ENCODE results near the gene CYCS. TPM values are rescaled to one million over a fixed set of nuclear protein-coding genes. Genes with fewer than 3 reads are reported as not detected.

CYCS gene
- total RNA-seq, 4 donors from 2014 or later, result 29.9 to 129 (median 66.8) TPM

- intact Hi-C loops (cut with DNase I; ENCODE audit: low total_unique reads) (no loop called here), in situ Hi-C loops (cut with MboI; ENCODE audit: low pct_ligation_motif_present in 1 of 4, low pct_unique_long_range_greater_than_20kb in 1 of 4, low sequenced_read_pairs in 3 of 4) (loop anchor here in 1 of 4 donors (10.0 kb wide), 1 partner anchor 277 kb away; no protein-coding TSS in a partner anchor)
- WGBS, 2 donors (ENCODE audit: low coverage in 1 of 2), result 89% methylated on average over 2 to 4 of the region's 4 CpGs
These were observed 33.3 kb downstream of the CYCS start for GRCh38 chr7:25091779-25092178.

GRCh38 chr7:25091176-25091575 is 33.9 kb downstream of the CYCS start:
- in situ Hi-C loops (cut with MboI; ENCODE audit: low pct_ligation_motif_present in 1 of 4, low pct_unique_long_range_greater_than_20kb in 1 of 4, low sequenced_read_pairs in 3 of 4) (loop anchor here in 1 of 4 donors (10.0 kb wide), 1 partner anchor 276 kb away; no protein-coding TSS in a partner anchor), intact Hi-C loops (cut with DNase I; ENCODE audit: low total_unique reads) (no loop called here)
- TF ChIP-seq POLR2AphosphoS5 (IDR thresholded peaks at IDR 0.05), result no peak
- no peak for TF ChIP-seq EP300 (IDR thresholded peaks at IDR 0.05; ENCODE audit: low read depth)
- TF ChIP-seq CTCF (IDR thresholded peaks at IDR 0.05), result no peak
- TF ChIP-seq POLR2A (IDR thresholded peaks at IDR 0.05), result no peak

More at GRCh38 chr7:25091779-25092178, 33.3 kb downstream of the CYCS start:
- Histone ChIP-seq H3K27ac (no peak overlapping the region), H3K27me3 (no peaks in the 10 kb centered on the region), H3K4me1 (peaks cover 0 to 3% (median 0%) of the 10 kb centered on the region in 4 donors), H3K4me3 (no peak overlapping the region), H3K36me3 (no peaks in the 10 kb centered on the region), H3K9me3 (no peaks in the 10 kb centered on the region)
- TF ChIP-seq EP300 (IDR thresholded peaks at IDR 0.05; ENCODE audit: low read depth) (no peak), POLR2AphosphoS5 (IDR thresholded peaks at IDR 0.05) (no peak), CTCF (IDR thresholded peaks at IDR 0.05) (no peak), POLR2A (IDR thresholded peaks at IDR 0.05) (no peak)
- no peak for DNase-seq

GRCh38 chr7:25090374-25090773 is 34.7 kb downstream of the CYCS start:
- Histone ChIP-seq H3K36me3 (no peaks in the 10 kb centered on the region), H3K27ac (no peak overlapping the region), H3K4me3 (no peak overlapping the region), H3K9me3 (no peaks in the 10 kb centered on the region), H3K4me1 (peaks cover 0 to 3% (median 0%) of the 10 kb centered on the region in 4 donors), H3K27me3 (no peaks in the 10 kb centered on the region)
- TF ChIP-seq POLR2A (IDR thresholded peaks at IDR 0.05), result no peak
- no peak for TF ChIP-seq CTCF (IDR thresholded peaks at IDR 0.05)
- no peak for DNase-seq
- intact Hi-C loops (cut with DNase I; ENCODE audit: low total_unique reads) (no loop called here), in situ Hi-C loops (cut with MboI; ENCODE audit: low pct_ligation_motif_present in 1 of 4, low pct_unique_long_range_greater_than_20kb in 1 of 4, low sequenced_read_pairs in 3 of 4) (loop anchor here in 1 of 4 donors (10.0 kb wide), 1 partner anchor 276 kb away; no protein-coding TSS in a partner anchor)
- 84 to 90% methylated on average over 4 of the region's 4 CpGs for WGBS, 2 donors (ENCODE audit: low coverage in 1 of 2)

More at GRCh38 chr7:25091176-25091575, 33.9 kb downstream of the CYCS start:
- 58 to 60% methylated on average over 1 of the region's 1 CpG for WGBS, 2 donors (ENCODE audit: low coverage in 1 of 2)
- no peak overlapping the region for H3K4me3 ChIP-seq
- H3K9me3 ChIP-seq, result no peaks in the 10 kb centered on the region
- no peaks in the 10 kb centered on the region for H3K27me3 ChIP-seq
- H3K4me1 ChIP-seq, result peaks cover 0 to 3% (median 0%) of the 10 kb centered on the region in 4 donors
- DNase-seq, result no peak
- no peak overlapping the region for H3K27ac ChIP-seq
- H3K36me3 ChIP-seq, result no peaks in the 10 kb centered on the region

GRCh38 chr7:25087855-25088254 is 37.2 kb downstream of the CYCS start:
- H3K4me1 ChIP-seq, result no peaks in the 10 kb centered on the region
- in situ Hi-C loops (cut with MboI; ENCODE audit: low pct_ligation_motif_present in 1 of 4, low pct_unique_long_range_greater_than_20kb in 1 of 4, low sequenced_read_pairs in 3 of 4), result no loop called here
- no peak for TF ChIP-seq POLR2A (IDR thresholded peaks at IDR 0.05)
- no peak for TF ChIP-seq CTCF (IDR thresholded peaks at IDR 0.05)
- TF ChIP-seq POLR2AphosphoS5 (IDR thresholded peaks at IDR 0.05), result no peak
- TF ChIP-seq EP300 (IDR thresholded peaks at IDR 0.05; ENCODE audit: low read depth), result no peak
- H3K4me3 ChIP-seq, result no peak overlapping the region
- H3K9me3 ChIP-seq, result no peaks in the 10 kb centered on the region
- intact Hi-C loops (cut with DNase I; ENCODE audit: low total_unique reads), result no loop called here
- H3K36me3 ChIP-seq, result no peaks in the 10 kb centered on the region
- 70 to 82% methylated on average over 1 to 2 of the region's 2 CpGs for WGBS, 2 donors (ENCODE audit: low coverage in 1 of 2)
- H3K27me3 ChIP-seq, result no peaks in the 10 kb centered on the region
- DNase-seq, result no peak
- no peak overlapping the region for H3K27ac ChIP-seq
